A549 (cell line): Measurements from ENCODE around the gene LGMN. TPM values are rescaled to one million over a fixed set of nuclear protein-coding genes. Genes with fewer than 3 reads are reported as not detected.

Experiments used
- ATAC-seq, 2 experiments: fragments of 200-7000 bp in 1 of 2; fragments of >200 bp in 1 of 2; cut with Nextera tagmentation in 1 of 2; cut with Tn5 transposase in 1 of 2; 3 replicates each; pipeline versions ENCODE4 v1.8.0 to v1.9.1; 2018 to 2020; ENCODE audit warnings: mild to moderate bottlenecking in 1 of 2, moderate library complexity in 1 of 2
- CTCF ChIA-PET: fragments of 300-600 bp; sonication (Branson Sonifier 250); formaldehyde crosslinking; extraction: SDS; loops from one replicate; lab custom pipeline; 2021; ENCODE audit warnings: antibody characterized with exemption, inconsistent platforms; lab: Yijun Ruan, JAX
- POLR2A ChIA-PET: fragments of 350-600 bp; formaldehyde crosslinking; extraction: SDS; loops from one replicate; lab custom pipeline; 2021; ENCODE audit warnings: antibody characterized with exemption, inconsistent platforms; lab: Yijun Ruan, JAX
- DNase-seq, 2 experiments: peaks; one replicate each; pipeline versions ENCODE4 v3.0.0 to v3.0.0-alpha.2; 2011 to 2016; ENCODE audit warnings: low read depth in 1 of 2, low spot score in 1 of 2
- FAIRE-seq: peaks from 2 replicates; lab custom pipeline; 2011; peaks lifted over from hg19 to GRCh38; lab: Jason Lieb, UNC
- H3K27ac ChIP-seq, 2 experiments: fragments of >200 bp; sonication (Bioruptor Twin); formaldehyde crosslinking; 3 replicates each; pipeline ENCODE4 v1.5.1; 2016 to 2017
- H3K4me1 ChIP-seq: fragments of >200 bp; sonication (Bioruptor Twin); formaldehyde crosslinking; 3 replicates; pipeline ENCODE4 v1.6.1; 2016
- H3K4me2 ChIP-seq: fragments of >200 bp; sonication (Bioruptor Twin); formaldehyde crosslinking; 3 replicates; pipeline ENCODE4 v1.6.1; 2016
- H3K4me3 ChIP-seq: fragments of >200 bp; sonication (Bioruptor Twin); formaldehyde crosslinking; 3 replicates; pipeline ENCODE4 v1.5.1; 2016
- H3K9me3 ChIP-seq: fragments of >200 bp; sonication (Bioruptor Twin); formaldehyde crosslinking; 3 replicates; pipeline ENCODE4 v1.6.1; 2016
- CTCF ChIP-seq: fragments of >200 bp; sonication (Bioruptor Twin); formaldehyde crosslinking; IDR thresholded peaks from 3 replicates; pipeline ENCODE4 v1.5.1; 2016
- E2F6 ChIP-seq: IDR thresholded peaks from 2 replicates; pipeline ENCODE4 v1.6.1; 2012; ENCODE audit warnings: low read depth, borderline replicate concordance
- ESRRA ChIP-seq: fragments of 150-350 bp; IDR thresholded peaks from 2 replicates; pipeline ENCODE4 v1.6.1; 2014; ENCODE audit warnings: mild to moderate bottlenecking, low read length, borderline replicate concordance
- FOSL2 ChIP-seq, 2 experiments: fragments of 450-650 bp in 1 of 2; fragments of >200 bp in 1 of 2; sonication (Bioruptor Twin) in 1 of 2; formaldehyde crosslinking; IDR thresholded peaks; 2 replicates each; pipeline versions ENCODE4 v1.5.0 to v1.6.1; 2016 to 2020; ENCODE audit warnings: mild to moderate bottlenecking in 1 of 2, moderate library complexity in 1 of 2
- GATA3 ChIP-seq: IDR thresholded peaks from 2 replicates; pipeline ENCODE4 v1.6.1; 2012; ENCODE audit warnings: borderline replicate concordance
- HES2 ChIP-seq: fragments of >200 bp; sonication (Bioruptor Twin); formaldehyde crosslinking; IDR thresholded peaks from 2 replicates; pipeline ENCODE4 v1.6.1; 2016
- HMGXB4 ChIP-seq: fragments of 250-450 bp; sonication (Bioruptor Pico); IDR thresholded peaks from 2 replicates; pipeline ENCODE4 v1.5.0; 2021; ENCODE audit warnings: mild to moderate bottlenecking, moderate library complexity, borderline replicate concordance
- HOXB13 ChIP-seq: fragments of 250-450 bp; sonication (Bioruptor Pico); IDR thresholded peaks from 2 replicates; pipeline ENCODE4 v1.5.0; 2020; ENCODE audit warnings: low read depth, mild to moderate bottlenecking, moderate library complexity
- JUNB ChIP-seq: fragments of >200 bp; sonication (Bioruptor Twin); formaldehyde crosslinking; IDR thresholded peaks from 2 replicates; pipeline ENCODE4 v1.6.1; 2016
- MAFK ChIP-seq: fragments of 450-650 bp; IDR thresholded peaks from 2 replicates; pipeline ENCODE4 v1.6.1; 2014; ENCODE audit not compliant: partially characterized antibody
- POLR2AphosphoS2 ChIP-seq: conservative IDR thresholded peaks from 2 replicates; pipeline ENCODE4 v1.6.1; 2012; ENCODE audit warnings: low read length, improper control_type of control experiment, inconsistent platforms
- RCOR1 ChIP-seq: fragments of 150-350 bp; IDR thresholded peaks from 2 replicates; pipeline ENCODE4 v1.6.1; 2014; ENCODE audit warnings: antibody characterized with exemption, low read length, low read depth
- REST ChIP-seq: fragments of 200-600 bp; sonication (generic); IDR thresholded peaks from 2 replicates; pipeline ENCODE4 v1.6.1; 2016; ENCODE audit warnings: antibody characterized with exemption, mild to moderate bottlenecking, moderate library complexity
- SMC3 ChIP-seq: fragments of >200 bp; sonication (Bioruptor Twin); formaldehyde crosslinking; IDR thresholded peaks from 3 replicates; pipeline ENCODE4 v1.6.1; 2018; ENCODE audit warnings: inconsistent platforms
- SREBF2 ChIP-seq: fragments of 450-650 bp; IDR thresholded peaks from 2 replicates; pipeline ENCODE4 v1.6.1; 2014; ENCODE audit warnings: mild to moderate bottlenecking, moderate library complexity
- USF2 ChIP-seq: fragments of 450-650 bp; IDR thresholded peaks from 2 replicates; pipeline ENCODE4 v1.6.1; 2014; ENCODE audit warnings: antibody characterized with exemption
- ZC3H11A ChIP-seq: fragments of 450-650 bp; IDR thresholded peaks from 2 replicates; pipeline ENCODE4 v1.6.1; 2014; ENCODE audit warnings: antibody characterized with exemption, mild to moderate bottlenecking
- ZFP36 ChIP-seq: fragments of 450-650 bp; IDR thresholded peaks from 2 replicates; pipeline ENCODE4 v1.6.1; 2014; ENCODE audit warnings: borderline replicate concordance; ENCODE audit not compliant: partially characterized antibody
- ZNF302 ChIP-seq: fragments of 250-450 bp; sonication (Bioruptor Pico); IDR thresholded peaks from 2 replicates; pipeline ENCODE4 v1.9.0; 2021; ENCODE audit warnings: inconsistent platforms, mild to moderate bottlenecking, moderate library complexity
- WGBS: methylation state at CpG from one replicate; pipeline ENCODE4 v1.1.6; 2017; ENCODE audit errors: missing lambda C conversion rate; 5-methylcytosine and 5-hydroxymethylcytosine counted together
- polyA plus RNA-seq, 4 experiments: library from polyadenylated mRNA; depleted of rRNA in 3 of 4; stranded (reverse); fragments of >200 nt; fragmentation: RNase III in 1 of 4; extraction: RNeasy Plus Mini Kit Qiagen cat#74134 plus additional on column Dnase treatment in 1 of 4; gene quantifications; 2 replicates in 3 of 4; 3 replicates in 1 of 4; pipeline ENCODE4 v1.2.3, GENCODE V29; 2011 to 2017

LGMN gene
- polyA plus RNA-seq, 2 of the 4 experiments (the other 2 are of a cell fraction) = 70.4 to 106 TPM

GRCh38 chr14:92740440-92740839 lies 8.0 kb downstream of the LGMN start:
- ATAC-seq (no peak), FAIRE-seq (no peak), DNase-seq (no peak)
- Histone ChIP-seq H3K4me3 (no peak overlapping the region), H3K27ac (no peak overlapping the region), H3K4me2 (no peak overlapping the region), H3K4me1 (peaks cover 12% of the 10 kb centered on the region), H3K9me3 (no peaks in the 10 kb centered on the region)
- POLR2A ChIA-PET = no interaction called here
- TF ChIP-seq ZNF302 (CRISPR knock-in tag) = no peak
- TF ChIP-seq ZFP36 = no peak
- TF ChIP-seq CTCF = no peak
- no peak for TF ChIP-seq GATA3
- TF ChIP-seq SMC3 = no peak
- TF ChIP-seq HOXB13 (CRISPR knock-in tag) = no peak
- no peak for TF ChIP-seq SREBF2
- no peak for TF ChIP-seq HES2
- TF ChIP-seq JUNB = no peak
- no peak for TF ChIP-seq ZC3H11A
- no peak for TF ChIP-seq USF2
- TF ChIP-seq MAFK = no peak
- no peak for TF ChIP-seq POLR2AphosphoS2
- TF ChIP-seq FOSL2 (IDR thresholded peaks at IDR 0.05) = no peak
- no peak for TF ChIP-seq FOSL2 (CRISPR knock-in tag; IDR thresholded peaks at IDR 0.05)
- TF ChIP-seq ESRRA = no peak
- no peak for TF ChIP-seq RCOR1
- no peak for TF ChIP-seq E2F6
- TF ChIP-seq HMGXB4 = no peak
- TF ChIP-seq REST = no peak
- CTCF ChIA-PET = interaction anchor here (0.5 kb wide), 1 partner anchor 25 kb away, joined by 4 read pairs; no protein-coding TSS in a partner anchor
- WGBS = 94% methylated on average over 8 of the region's 8 CpGs
